Measurements from ENCODE around the gene CDYL.

The CDYL gene, protein sequence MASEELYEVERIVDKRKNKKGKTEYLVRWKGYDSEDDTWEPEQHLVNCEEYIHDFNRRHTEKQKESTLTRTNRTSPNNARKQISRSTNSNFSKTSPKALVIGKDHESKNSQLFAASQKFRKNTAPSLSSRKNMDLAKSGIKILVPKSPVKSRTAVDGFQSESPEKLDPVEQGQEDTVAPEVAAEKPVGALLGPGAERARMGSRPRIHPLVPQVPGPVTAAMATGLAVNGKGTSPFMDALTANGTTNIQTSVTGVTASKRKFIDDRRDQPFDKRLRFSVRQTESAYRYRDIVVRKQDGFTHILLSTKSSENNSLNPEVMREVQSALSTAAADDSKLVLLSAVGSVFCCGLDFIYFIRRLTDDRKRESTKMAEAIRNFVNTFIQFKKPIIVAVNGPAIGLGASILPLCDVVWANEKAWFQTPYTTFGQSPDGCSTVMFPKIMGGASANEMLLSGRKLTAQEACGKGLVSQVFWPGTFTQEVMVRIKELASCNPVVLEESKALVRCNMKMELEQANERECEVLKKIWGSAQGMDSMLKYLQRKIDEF

DNA sequence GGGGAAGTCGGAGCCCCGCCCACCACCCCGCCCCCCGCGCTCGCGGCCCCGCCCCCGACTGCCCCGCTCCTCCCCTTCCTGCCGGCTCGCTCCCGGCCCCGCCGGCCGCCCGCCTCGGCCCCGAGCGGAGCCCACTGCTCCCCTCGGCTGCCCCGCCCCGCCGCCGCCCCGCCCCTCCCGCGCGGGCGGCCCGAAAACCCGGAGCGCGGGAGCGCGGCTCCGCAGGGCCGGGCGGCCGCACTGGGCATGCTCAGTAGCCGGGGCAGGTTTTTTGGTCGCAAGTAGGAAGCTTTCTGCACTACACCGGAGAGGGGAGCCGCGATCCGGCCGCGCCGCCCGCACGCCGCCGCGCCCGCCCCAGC is at the start of gene CDYL:
Gene CDYL (plus strand): TSS at position 274 of the 362 bp plus-strand sequence. CDS start 380 bp downstream, outside the sequence.
- peak; percentile 66 for DNase-seq (ENCODE audit: low read depth)

DNA sequence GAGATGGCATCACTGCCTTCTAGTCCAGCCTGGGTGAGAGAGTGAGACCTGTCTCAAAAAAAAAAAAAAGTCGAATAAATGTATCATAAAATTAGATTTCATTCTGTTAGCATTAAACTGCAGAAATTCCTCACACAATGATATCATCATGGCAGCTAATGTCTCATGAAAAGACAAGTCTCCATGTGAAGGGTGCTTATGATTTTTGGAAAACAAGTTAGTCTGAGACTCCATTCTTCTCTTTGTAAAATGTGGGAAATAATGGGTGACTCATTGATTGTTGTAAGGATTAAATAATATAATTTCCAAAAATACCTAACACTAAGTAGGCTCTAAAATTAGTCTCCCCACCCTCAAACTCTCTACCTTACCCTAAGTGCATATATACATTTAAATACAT is 49.6 kb upstream of the CDYL start:
- DNase-seq (ENCODE audit: low read depth) = no peak

DNA sequence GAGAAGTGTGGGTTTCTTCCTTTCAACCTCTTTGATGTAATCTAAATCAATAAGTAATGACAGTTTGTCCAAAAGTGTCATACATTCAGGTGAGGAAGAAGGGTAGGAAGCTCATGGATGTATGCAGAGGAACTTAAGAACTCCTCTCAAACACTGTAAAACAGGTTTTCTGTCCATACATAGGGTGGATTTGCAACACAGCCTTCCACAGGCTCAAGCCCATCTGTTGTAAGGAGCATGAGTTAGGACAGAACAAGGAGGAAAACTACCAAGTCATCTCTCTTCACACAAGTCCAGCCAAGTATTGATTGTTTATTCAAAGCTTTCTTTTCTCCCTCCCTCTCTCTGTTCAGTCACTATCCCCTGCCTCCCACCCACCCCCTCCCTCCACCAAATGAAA is 49.0 kb upstream of the CDYL start:
- no peak for DNase-seq (ENCODE audit: low read depth)

DNA sequence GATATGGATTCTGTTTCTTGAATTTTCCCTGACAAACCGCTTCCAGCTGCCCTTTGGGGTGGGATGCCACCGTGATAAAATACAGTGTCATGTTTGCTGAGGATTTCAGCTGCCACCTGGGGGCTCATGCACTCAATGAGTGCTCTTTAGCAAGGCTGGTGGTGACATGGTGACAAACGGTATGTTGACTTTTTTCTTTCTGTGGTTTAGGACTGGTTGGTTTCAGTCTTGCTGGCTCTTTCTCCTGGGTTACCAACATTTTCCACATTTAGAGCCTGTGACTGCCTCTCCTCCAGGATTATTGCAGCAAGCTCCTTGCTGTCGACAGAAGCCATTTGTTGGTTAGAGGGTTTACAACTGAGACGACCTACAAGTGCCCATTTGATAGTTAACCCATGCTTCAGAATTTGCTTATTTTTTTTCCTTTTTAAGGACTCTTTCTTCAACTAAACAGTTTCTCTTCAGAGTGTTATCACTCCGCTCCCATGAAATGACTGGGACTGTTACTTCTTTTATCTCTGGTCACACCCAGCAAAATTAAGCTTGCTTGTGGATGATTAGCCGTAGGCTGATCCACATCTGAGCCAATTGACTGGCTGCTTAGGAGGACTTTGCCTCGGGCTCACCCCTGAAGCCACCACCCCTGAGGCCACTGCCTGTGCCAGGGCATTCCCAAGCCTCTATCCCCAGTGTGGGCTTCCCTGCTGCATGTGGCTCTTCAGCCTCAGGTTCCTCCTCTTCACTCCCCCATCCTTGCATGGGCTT is 48.4 kb upstream of the CDYL start:
- no peak for DNase-seq (ENCODE audit: low read depth)

DNA sequence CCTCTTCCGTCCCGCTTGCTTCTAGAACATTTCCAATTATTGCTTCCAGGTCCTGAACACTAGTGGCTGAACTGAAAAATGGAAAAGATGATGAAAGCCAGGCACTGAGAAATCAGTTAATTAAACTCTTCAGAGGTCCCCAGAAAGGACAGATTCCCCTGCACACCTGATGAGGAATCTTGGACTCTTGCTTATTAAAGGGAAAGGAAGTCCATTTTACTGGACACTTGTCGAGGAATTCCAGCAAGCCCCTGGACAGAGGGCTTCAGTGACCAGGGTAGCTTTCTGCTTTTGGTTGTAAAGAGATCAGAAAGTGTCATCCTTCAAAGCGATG is 47.8 kb upstream of the CDYL start:
- DNase-seq (ENCODE audit: low read depth) = no peak

DNA sequence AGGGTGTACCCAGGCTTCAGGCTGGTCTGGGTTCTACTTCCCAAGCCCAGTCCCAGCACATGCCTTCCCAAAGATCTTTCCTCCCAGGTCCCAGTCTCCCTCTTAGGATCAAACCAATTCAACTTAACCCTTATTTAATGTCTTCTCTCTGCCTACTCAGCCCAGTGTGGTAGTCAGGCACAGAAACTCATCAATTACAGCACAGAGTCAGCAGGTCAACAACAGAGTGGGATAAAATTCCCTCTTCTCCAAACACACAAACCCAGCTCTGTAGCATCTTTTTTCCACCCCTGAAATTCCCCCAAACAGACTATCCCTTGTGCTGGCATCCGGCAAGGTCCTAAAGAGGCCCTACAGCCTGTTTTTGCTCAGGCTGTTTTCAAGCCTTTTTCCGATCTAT is 47.3 kb upstream of the CDYL start:
- DNase-seq (ENCODE audit: low read depth) = no peak

DNA sequence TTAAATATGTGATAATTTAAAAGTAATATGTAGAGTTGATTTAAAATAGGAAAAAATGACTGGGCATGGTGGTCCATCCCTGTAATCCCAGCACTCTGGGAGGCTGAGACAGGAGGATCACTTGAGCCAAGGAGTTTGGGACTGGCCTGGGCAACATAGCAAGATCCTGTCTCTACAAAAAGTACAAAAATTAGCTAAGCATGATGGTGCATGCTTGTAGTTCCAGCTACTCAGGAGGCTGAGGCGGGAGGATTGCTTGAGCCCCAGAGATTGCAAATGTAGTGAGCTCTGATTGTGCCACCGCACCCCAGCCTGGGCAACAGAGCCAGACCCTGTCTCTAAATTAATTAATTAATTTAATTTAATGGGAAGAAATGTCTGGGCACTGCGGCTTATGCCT is 44.2 kb upstream of the CDYL start:
- DNase-seq (ENCODE audit: low read depth) = no peak

DNA sequence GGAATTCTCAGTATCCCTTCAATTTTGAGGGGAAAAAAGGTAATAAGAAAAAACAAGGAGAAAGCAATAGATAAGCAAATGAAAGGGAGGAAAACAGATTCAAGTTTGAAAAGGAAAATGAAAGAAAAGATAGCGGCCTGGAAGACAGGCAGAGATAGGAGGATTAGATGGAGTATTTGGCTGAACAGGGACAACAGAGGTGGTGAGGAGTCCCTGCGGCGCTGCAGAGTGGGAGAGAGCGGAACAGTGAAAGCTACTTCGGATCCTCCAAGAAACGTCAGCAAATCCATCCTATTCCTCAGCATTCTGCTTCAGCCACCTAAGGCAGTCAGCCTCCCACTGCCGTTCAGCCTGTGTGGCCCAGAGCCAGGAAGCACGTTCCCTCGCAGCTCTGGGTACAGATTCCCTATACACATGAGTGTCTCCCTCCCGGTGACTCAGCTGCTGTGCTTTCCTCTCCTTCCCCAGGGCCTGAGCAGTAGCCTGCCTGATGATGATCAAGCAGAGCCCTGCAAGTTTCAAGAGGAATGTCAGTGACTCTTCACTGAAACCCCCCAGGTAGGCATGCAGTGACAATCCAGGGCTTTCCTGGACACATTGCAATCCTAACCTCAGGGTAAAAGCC is 43.4 kb upstream of the CDYL start:
- no peak for DNase-seq (ENCODE audit: low read depth)

DNA sequence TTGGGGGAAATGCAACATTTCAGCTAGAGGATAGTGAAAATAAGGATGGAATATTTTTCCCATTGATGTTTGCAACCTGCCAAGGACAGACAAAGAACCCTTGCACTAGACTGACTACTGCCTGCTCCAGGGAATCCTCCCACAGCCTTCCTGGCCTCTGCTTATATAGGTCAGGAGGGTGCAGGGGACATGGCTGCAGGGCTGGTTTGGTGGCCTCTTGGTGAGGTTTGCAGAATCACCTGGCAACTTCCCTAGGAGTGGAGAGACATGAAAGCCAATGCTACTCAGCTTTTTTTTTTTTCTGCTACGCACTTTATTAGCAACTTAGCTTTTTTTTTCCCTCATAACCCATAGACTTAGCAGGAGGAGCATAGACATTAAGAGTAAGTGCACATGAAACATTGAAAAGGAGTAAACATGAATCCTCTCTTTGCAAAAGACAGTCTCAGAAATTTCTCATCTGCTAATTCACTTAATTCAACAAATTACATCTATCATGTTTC is 39.8 kb upstream of the CDYL start:
- no peak for DNase-seq (ENCODE audit: low read depth)

DNA sequence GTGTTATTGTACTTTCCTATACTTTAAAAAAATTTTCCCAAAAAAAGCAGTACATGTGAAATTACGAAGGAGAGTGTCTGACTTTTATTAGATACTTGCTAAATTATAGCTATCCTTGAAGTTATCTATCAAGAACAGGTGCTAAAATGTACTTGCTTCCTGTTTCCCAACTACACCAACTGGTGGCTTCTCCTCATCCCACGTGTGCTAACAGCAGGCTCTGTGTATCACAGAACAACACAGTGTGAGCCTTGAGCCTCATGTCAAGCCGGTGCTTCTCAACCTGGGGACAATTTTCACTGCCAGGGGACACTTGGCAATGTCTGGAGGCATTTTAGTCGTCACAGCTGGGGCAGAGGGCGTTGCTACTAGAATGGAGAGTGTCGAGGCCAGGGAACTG is 36.2 kb upstream of the CDYL start:
- DNase-seq (ENCODE audit: low read depth) = no peak

DNA sequence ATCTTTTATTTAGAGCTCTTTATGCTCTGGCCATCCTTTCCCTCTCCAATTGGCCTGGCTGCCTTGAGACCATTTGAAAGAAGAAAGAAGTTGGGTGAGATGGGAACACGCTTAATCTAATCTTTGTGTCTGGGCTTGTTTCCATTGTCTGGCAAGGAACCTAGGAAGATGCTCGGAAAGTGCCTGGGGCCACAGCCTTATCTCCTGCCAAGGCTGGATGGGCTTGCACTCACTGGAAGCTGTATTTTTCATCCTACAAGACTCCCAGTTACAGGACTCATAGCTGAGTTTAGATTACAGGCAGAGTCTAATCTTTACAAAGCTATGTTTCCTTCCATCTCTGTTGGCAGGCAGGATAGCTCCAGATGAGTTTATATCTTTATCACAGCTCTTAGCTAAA is 33.1 kb upstream of the CDYL start:
- no peak for DNase-seq (ENCODE audit: low read depth)

DNA sequence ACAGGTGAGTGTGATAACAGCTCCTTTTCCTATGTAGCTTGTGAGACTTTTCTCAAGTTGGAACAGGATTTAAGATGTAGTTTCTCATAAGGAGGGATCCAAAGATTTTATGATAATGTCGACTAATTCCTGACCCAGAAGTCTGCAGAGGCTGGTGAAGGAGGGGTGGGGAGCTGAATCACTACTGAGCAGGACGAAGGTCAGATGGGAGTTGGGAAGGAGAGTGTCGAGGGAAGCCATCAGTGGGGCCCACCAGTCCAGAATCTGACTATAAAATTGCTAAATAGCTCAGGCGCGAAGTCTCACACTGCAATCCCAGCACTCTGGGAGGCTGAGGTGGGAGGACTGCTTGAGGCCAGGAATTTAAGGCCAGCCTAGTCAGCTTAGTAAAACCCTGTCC is 32.3 kb upstream of the CDYL start:
- DNase-seq (ENCODE audit: low read depth) = no peak

DNA sequence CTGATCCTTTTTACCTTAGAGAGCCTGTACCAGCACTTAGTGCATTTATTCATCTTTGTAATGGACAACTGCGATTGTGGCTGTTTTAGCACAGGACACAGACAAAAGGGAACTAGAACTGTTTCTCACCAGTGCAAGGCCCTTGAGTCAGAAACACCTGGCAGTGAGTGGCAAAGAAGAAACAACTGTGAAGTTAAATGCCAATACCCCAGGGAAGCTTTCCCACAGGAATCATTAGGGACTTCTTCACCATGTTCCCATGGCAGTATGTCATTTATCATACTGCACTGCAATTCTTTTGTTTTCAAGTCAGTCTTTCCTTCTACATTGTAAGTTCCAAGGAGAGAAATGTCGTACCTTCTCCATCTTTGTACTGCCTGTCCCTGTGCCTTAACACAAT is 28.6 kb upstream of the CDYL start:
- DNase-seq (ENCODE audit: low read depth) = no peak

DNA sequence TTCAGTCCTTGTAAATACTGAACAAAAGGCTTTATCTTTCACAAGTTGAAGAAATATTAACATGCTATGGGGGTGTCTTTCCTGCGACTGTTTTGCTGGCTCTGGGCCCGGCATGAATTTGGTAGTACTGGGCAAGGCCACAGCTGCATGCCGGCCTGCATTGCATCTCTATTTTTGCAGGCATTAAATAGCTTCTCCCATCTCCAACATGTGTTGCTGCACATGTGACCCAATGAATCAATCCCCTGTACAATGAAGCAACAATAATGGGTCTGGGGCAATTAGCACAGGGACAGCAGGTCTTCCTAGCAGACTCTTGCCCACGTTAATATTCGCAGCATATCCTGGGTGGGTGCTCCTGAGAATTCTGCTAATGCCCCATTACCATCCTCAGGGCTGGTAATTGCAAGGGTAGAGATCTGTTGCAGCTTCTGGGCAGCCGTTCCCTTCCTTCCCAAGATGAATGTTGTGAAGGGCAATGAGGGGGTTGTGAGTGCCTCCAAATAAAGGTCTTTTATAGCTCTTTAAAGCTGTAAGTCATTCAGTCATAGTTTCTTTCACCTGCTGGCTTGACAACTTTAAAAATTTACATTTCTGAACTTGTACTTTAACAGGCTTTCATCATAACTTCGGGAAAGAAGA is 24.3 kb upstream of the CDYL start:
- no peak for DNase-seq (ENCODE audit: low read depth)

DNA sequence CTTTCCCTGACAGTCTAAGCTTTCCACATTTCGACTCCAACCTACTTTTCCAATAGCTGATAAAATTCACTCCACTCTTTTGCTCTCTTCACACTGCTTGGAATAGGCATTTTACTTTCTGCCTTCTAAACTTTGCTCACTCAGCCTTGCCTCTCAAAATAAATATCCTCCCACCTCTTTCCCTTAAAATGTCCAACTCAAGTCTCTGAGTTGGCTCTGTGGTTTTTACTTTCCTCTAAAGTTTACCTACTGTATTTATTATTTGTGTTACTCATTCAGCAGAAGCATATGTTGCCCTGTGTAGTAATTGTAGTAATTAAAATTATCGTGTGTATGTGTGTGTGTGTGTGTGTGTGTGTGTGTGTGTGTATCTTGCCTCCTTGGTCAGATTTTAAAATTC is 20.0 kb upstream of the CDYL start:
- no peak for DNase-seq (ENCODE audit: low read depth)

DNA sequence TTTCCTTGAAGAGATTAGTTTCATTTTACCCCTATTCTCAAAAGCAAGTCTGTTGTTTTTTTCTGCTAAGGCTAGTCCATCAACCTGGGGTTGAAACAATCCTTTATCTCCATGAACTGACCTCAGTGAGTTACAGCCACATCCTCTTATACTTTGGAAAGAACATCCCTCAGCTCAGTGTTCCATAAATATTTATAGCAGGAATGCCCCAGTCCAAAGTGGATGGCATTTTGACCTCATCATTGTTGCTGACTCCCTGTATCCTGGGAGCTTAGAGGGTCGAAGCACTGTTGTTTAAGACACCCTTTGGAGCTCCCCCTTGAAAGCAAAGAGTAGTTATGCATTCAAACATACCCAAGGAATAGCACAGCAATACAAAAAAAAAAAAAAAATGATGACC is 16.2 kb upstream of the CDYL start:
- DNase-seq (ENCODE audit: low read depth) = no peak

DNA sequence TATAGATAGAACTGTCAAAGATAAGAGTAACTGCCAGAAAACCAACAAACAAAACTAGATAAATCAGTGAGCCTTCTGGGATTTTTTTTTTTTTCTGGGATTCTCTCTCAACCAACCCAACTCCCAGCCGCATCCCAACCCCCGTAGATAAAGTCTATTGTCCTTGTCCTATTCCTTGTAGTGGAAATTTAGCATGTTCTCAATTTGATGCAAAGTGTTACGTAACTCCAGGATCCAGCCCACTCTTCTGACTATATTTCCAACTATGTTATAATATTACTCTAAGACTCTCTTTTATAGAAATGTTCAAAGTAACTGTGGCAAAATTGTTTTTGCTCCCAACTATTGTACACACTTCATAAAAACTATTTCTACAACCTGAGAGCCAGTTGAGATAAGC is 15.4 kb upstream of the CDYL start:
- no peak for DNase-seq (ENCODE audit: low read depth)

DNA sequence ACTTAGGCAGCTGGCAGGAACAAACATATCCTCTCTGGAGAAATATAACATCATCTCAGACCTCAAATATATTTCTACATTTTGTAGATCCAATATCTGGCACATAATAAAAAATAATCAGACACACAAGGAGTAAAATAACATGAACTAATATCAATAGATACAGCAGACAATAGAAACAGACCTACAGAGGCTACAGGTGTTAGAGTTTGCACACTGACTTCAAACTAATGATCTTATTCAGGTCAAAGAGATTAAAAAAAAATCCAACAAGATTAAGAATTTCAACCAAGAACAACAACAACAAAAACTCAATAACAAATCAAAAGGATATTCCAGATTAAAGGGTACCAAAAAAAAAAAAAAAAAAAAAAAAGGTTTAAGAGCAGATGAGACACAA is 13.9 kb upstream of the CDYL start:
- DNase-seq (ENCODE audit: low read depth) = no peak

DNA sequence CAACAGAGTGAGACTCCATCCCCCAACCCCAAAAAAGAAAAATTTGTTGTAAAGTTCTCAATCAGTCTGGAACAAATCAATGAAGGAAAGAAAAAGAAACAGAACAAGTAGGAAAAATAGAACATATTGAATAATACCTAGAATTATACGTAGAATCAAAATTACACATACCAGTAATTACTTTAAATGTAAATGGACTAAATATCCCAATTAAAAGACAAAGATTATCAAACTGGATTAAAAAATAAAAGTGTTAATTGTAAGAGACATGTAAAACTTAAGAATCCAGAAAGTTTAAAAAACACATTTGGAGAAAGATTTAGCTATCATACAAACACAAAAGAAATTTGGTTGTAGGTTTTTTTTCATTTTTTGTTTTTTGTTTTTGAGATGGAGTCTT is 12.3 kb upstream of the CDYL start:
- DNase-seq (ENCODE audit: low read depth) = no peak

DNA sequence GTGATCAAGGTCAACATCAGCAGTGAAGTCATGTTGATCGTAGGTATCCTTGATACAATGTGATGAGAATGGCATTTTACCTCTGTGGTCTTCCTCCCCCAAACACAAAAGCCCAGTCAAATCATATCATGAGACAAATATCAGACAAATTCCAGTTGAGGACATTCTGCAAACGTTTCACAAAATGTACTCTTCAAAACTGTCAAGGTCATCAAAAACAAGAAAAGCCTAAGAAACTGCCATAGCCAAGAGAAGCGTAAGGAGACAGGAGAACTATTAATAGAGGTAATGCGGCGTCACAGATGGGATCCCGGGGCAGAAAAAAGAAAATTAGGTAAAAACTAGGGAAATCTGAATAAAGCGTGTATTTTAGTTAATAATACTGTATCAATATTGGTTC is 7.4 kb upstream of the CDYL start:
- DNase-seq (ENCODE audit: low read depth) = no peak

DNA sequence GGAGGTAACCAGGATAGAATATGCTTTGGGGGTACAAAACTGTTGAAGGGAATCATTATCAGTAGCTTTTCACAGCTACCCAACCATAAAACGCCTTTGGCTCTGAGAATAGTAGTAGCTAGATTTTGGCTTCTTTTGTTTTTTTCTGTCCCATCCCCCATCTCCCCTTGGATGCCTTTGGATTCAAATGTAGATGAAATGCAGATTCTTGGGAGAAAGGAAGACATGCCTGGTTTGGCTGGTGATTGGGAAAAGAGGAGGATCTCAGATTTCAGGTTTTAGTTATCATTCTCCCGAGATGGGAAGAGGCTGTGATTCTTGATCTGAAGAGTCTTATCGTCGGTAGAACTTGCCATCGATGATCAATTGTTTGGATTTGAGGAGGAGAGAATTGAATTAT is 3.5 kb upstream of the CDYL start:
- no peak for DNase-seq (ENCODE audit: low read depth)

DNA sequence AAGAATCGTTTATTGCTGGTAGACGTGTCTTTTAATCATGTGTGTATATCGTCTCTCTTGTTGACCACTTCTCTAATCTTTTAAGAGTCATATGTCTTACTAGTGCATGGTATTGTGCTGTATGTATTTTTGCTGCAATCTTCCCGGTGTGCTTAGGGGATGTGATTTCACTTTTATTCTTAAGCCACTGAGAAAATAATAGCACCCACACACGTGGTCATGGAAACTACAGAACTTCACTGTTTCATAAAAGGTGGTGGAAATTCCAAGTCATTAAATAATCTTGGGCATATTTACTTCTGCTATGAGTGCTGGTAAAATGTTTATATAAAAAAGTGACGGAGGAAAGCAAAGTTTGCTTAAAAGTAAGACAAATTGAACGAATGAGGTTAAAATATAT is 3.0 kb upstream of the CDYL start:
- DNase-seq (ENCODE audit: low read depth) = no peak
